GM12892 (cell line): Measurements from ENCODE around the gene RNASE13.

Experiments
- POLR2A ChIP-seq: IDR thresholded peaks from 2 replicates; pipeline ENCODE4 v1.6.1; 2011; ENCODE audit warnings: low read depth, low read length, control low read depth
- POLR2AphosphoS5 ChIP-seq: IDR thresholded peaks from 2 replicates; pipeline ENCODE4 v1.6.1; 2011; ENCODE audit warnings: low read depth, low read length, control low read depth

GRCh38 chr14:21068521-21069387, 34.1 kb upstream of the RNASE13 start:
- no peak for TF ChIP-seq POLR2A
- no peak for TF ChIP-seq POLR2AphosphoS5
